Measurements from ENCODE around the gene MACO1. TPM values are rescaled to one million over a fixed set of nuclear protein-coding genes. Genes with fewer than 3 reads are reported as not detected.

Gene MACO1
- total RNA-seq, 1 experiment from 2014 or later: 9.6 TPM

- H3K36me3 ChIP-seq (ENCODE audit: low read depth): no peaks in the 10 kb centered on the region
- intact Hi-C loops (cut with micrococcal nuclease; ENCODE audit: unreplicated experiment): no loop called here
- H3K27me3 ChIP-seq (ENCODE audit: insufficient read depth, low read depth): no peaks in the 10 kb centered on the region
- H3F3A ChIP-seq (ENCODE audit: insufficient read depth, low read depth): no peaks in the 10 kb centered on the region
- H3K9me2 ChIP-seq (ENCODE audit: insufficient read depth): no peaks in the 10 kb centered on the region
- no TSS peak for BruUV-seq (replicated peaks)
- H3K4me3 ChIP-seq: no peak overlapping the region
- no peak overlapping the region for H3K27ac ChIP-seq
- no peaks in the 10 kb centered on the region for H3K79me2 ChIP-seq (ENCODE audit: low read depth)
- no peak overlapping the region for H2AFZ ChIP-seq
- DNase-seq: no peak
- no peaks in the 10 kb centered on the region for H3K4me1 ChIP-seq (replicated peaks; ENCODE audit: insufficient read depth)
- H3K9me3 ChIP-seq (ENCODE audit: insufficient read depth, low read depth): no peaks in the 10 kb centered on the region
- POLR2A ChIA-PET (ENCODE audit: unreplicated experiment): no interaction called here
- H4K20me1 ChIP-seq (ENCODE audit: insufficient read depth): no peaks in the 10 kb centered on the region
- TF ChIP-seq EZH2 (IDR thresholded peaks at IDR 0.05; ENCODE audit: low read depth): no peak
- no peak for TF ChIP-seq CTCF (conservative IDR thresholded peaks at IDR 0.05)
- CTCF ChIA-PET: no interaction called here
- no peak overlapping the region for H3K4me2 ChIP-seq
Measured at GRCh38 chr1:25528881-25529517, 98.3 kb downstream of the MACO1 start.

- ChIA-PET CTCF (no interaction called here), POLR2A (ENCODE audit: unreplicated experiment) (no interaction called here)
- Histone ChIP-seq H3F3A (ENCODE audit: insufficient read depth, low read depth) (no peaks in the 10 kb centered on the region), H3K79me2 (ENCODE audit: low read depth) (no peaks in the 10 kb centered on the region), H3K4me2 (no peak overlapping the region), H3K4me3 (no peak overlapping the region), H3K9me3 (ENCODE audit: insufficient read depth, low read depth) (no peaks in the 10 kb centered on the region), H3K27me3 (ENCODE audit: insufficient read depth, low read depth) (no peaks in the 10 kb centered on the region), H3K4me1 (replicated peaks; ENCODE audit: insufficient read depth) (no peaks in the 10 kb centered on the region), H3K27ac (no peak overlapping the region), H3K36me3 (ENCODE audit: low read depth) (no peaks in the 10 kb centered on the region), H3K9me2 (ENCODE audit: insufficient read depth) (no peaks in the 10 kb centered on the region), H2AFZ (no peak overlapping the region), H4K20me1 (ENCODE audit: insufficient read depth) (no peaks in the 10 kb centered on the region)
- DNase-seq: no peak
- intact Hi-C loops (cut with micrococcal nuclease; ENCODE audit: unreplicated experiment): loop anchor here (5.0 kb wide), 1 partner anchor 38 kb away; no protein-coding TSS in a partner anchor
- TF ChIP-seq EZH2 (IDR thresholded peaks at IDR 0.05; ENCODE audit: low read depth): no peak
- TF ChIP-seq CTCF (conservative IDR thresholded peaks at IDR 0.05): no peak
- no TSS peak for BruUV-seq (replicated peaks)
Measured at GRCh38 chr1:25529518-25530185, 99.0 kb downstream of the MACO1 start.

GRCh38 chr1:25530186-25531081 lies 99.7 kb downstream of the MACO1 start:
- TF ChIP-seq EZH2 (IDR thresholded peaks at IDR 0.05; ENCODE audit: low read depth) (no peak), CTCF (conservative IDR thresholded peaks at IDR 0.05) (no peak)
- ChIA-PET POLR2A (ENCODE audit: unreplicated experiment) (no interaction called here), CTCF (interaction anchor here (0.5 kb wide), 1 partner anchor 273 kb away, joined by 4 read pairs; no protein-coding TSS in a partner anchor)
- no peaks in the 10 kb centered on the region for H3K9me2 ChIP-seq (ENCODE audit: insufficient read depth)
- no peak for DNase-seq
- H3K4me1 ChIP-seq (replicated peaks; ENCODE audit: insufficient read depth): no peaks in the 10 kb centered on the region
- no peak overlapping the region for H2AFZ ChIP-seq
- no peaks in the 10 kb centered on the region for H3K36me3 ChIP-seq (ENCODE audit: low read depth)
- no peak overlapping the region for H3K27ac ChIP-seq
- H4K20me1 ChIP-seq (ENCODE audit: insufficient read depth): no peaks in the 10 kb centered on the region
- no TSS peak for BruUV-seq (replicated peaks)
- intact Hi-C loops (cut with micrococcal nuclease; ENCODE audit: unreplicated experiment): loop anchor here (5.0 kb wide), 1 partner anchor 37 kb away; no protein-coding TSS in a partner anchor
- no peak overlapping the region for H3K4me2 ChIP-seq
- H3F3A ChIP-seq (ENCODE audit: insufficient read depth, low read depth): no peaks in the 10 kb centered on the region
- H3K4me3 ChIP-seq: no peak overlapping the region
- H3K9me3 ChIP-seq (ENCODE audit: insufficient read depth, low read depth): no peaks in the 10 kb centered on the region
- H3K27me3 ChIP-seq (ENCODE audit: insufficient read depth, low read depth): no peaks in the 10 kb centered on the region
- no peaks in the 10 kb centered on the region for H3K79me2 ChIP-seq (ENCODE audit: low read depth)

Data from PC-9 (cell line).